ENCODE results near the gene SIVA1.

Gene SIVA1

GRCh38 chr14:104802394-104803184 is 49.6 kb downstream of the SIVA1 start:
- Histone ChIP-seq H3K36me3 (ENCODE audit: insufficient read depth, low read length) (no peaks in the 10 kb centered on the region; the same call in 1 of the 2 replicates), H3K27ac (ENCODE audit: low read length) (no peak overlapping the region), H3K4me3 (ENCODE audit: low read depth in 1 of 2, low read length in 2 of 2) (peak overlapping the region in 1 of 2 experiments; percentile 7; a peak in 1 of 4 replicates), H4K20me1 (ENCODE audit: insufficient read depth, low read length) (peaks cover 24% of the 10 kb centered on the region), H3K9me3 (ENCODE audit: insufficient read depth, low read length, severe bottlenecking) (no peaks in the 10 kb centered on the region), H3K79me2 (ENCODE audit: insufficient read depth, low read length) (peaks cover 6% of the 10 kb centered on the region; the same call in 1 of the 2 replicates), H3K9ac (ENCODE audit: low read depth, low read length) (peak overlapping the region; percentile 65; the same call in 1 of the 2 replicates), H3K27me3 (ENCODE audit: insufficient read depth, low read length, poor library complexity) (no peaks in the 10 kb centered on the region), H2AFZ (ENCODE audit: low read depth, low read length) (no peak overlapping the region), H3K4me2 (ENCODE audit: insufficient read depth, low read length) (peak overlapping the region; percentile 99), H3K4me1 (ENCODE audit: insufficient read depth, low read length) (peaks cover 25% of the 10 kb centered on the region)
- DNase-seq (no peak), ATAC-seq (ENCODE audit: insufficient read depth, low read depth) (no peak)
- TF ChIP-seq CTCF (IDR thresholded peaks at IDR 0.05; ENCODE audit: borderline replicate concordance, extremely low read depth, low read length, poor library complexity, severe bottlenecking) (no peak), EZH2 (IDR thresholded peaks at IDR 0.05; ENCODE audit: borderline replicate concordance, low read depth, low read length, severe bottlenecking) (no peak)

GRCh38 chr14:104803280-104803911 is 50.4 kb downstream of the SIVA1 start:
- Histone ChIP-seq H3K4me3 (ENCODE audit: low read depth in 1 of 2, low read length in 2 of 2) (no peak overlapping the region), H3K9me3 (ENCODE audit: insufficient read depth, low read length, severe bottlenecking) (no peaks in the 10 kb centered on the region), H4K20me1 (ENCODE audit: insufficient read depth, low read length) (peaks cover 24% of the 10 kb centered on the region), H3K9ac (ENCODE audit: low read depth, low read length) (no peak overlapping the region), H3K36me3 (ENCODE audit: insufficient read depth, low read length) (no peaks in the 10 kb centered on the region; the same call in 1 of the 2 replicates), H3K27me3 (ENCODE audit: insufficient read depth, low read length, poor library complexity) (no peaks in the 10 kb centered on the region), H2AFZ (ENCODE audit: low read depth, low read length) (no peak overlapping the region), H3K4me1 (ENCODE audit: insufficient read depth, low read length) (peaks cover 25% of the 10 kb centered on the region), H3K27ac (ENCODE audit: low read length) (no peak overlapping the region), H3K79me2 (ENCODE audit: insufficient read depth, low read length) (peaks cover 6% of the 10 kb centered on the region; the same call in 1 of the 2 replicates), H3K4me2 (ENCODE audit: insufficient read depth, low read length) (no peak overlapping the region)
- TF ChIP-seq CTCF (IDR thresholded peaks at IDR 0.05; ENCODE audit: borderline replicate concordance, extremely low read depth, low read length, poor library complexity, severe bottlenecking) (no peak), EZH2 (IDR thresholded peaks at IDR 0.05; ENCODE audit: borderline replicate concordance, low read depth, low read length, severe bottlenecking) (no peak)
- DNase-seq (no peak), ATAC-seq (ENCODE audit: insufficient read depth, low read depth) (no peak)

DNA sequence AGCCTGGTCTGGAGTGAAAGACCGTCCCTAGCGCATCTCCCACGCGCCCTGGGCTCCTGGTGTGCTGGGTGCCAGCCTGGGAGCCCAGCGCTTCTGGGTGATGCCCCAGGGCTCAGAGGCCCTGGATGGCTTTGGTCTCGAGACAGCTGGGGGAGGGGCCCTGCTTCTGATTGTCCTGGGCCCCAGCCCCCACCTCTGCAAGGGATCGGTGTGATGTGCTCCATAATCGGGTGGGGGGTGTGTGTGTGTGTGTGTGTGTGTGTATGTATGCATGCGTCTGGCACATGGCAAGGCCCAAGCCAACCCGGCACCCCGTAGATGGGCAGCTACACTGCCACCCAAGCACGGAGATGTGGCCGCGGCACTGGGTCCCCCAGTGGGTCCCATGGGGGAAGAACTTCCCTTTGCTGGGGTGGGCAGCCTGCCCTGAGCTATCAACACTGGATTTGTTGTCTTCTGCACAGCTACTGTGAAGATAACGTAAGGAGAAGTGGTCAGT is 51.0 kb downstream of the SIVA1 start:
- no peak overlapping the region for H2AFZ ChIP-seq (ENCODE audit: low read depth, low read length)
- H3K79me2 ChIP-seq (ENCODE audit: insufficient read depth, low read length), result peaks cover 6% of the 10 kb centered on the region; the same call in 1 of the 2 replicates
- H3K36me3 ChIP-seq (ENCODE audit: insufficient read depth, low read length), result no peaks in the 10 kb centered on the region; the same call in 1 of the 2 replicates
- DNase-seq, result no peak
- H3K9ac ChIP-seq (ENCODE audit: low read depth, low read length), result no peak overlapping the region
- peaks cover 24% of the 10 kb centered on the region for H4K20me1 ChIP-seq (ENCODE audit: insufficient read depth, low read length)
- no peak overlapping the region for H3K27ac ChIP-seq (ENCODE audit: low read length)
- no peak for TF ChIP-seq CTCF (IDR thresholded peaks at IDR 0.05; ENCODE audit: borderline replicate concordance, extremely low read depth, low read length, poor library complexity, severe bottlenecking)
- TF ChIP-seq EZH2 (IDR thresholded peaks at IDR 0.05; ENCODE audit: borderline replicate concordance, low read depth, low read length, severe bottlenecking), result no peak
- no peak for ATAC-seq (ENCODE audit: insufficient read depth, low read depth)
- H3K4me3 ChIP-seq (ENCODE audit: low read depth in 1 of 2, low read length in 2 of 2), result no peak overlapping the region
- H3K4me1 ChIP-seq (ENCODE audit: insufficient read depth, low read length), result peaks cover 25% of the 10 kb centered on the region
- no peaks in the 10 kb centered on the region for H3K9me3 ChIP-seq (ENCODE audit: insufficient read depth, low read length, severe bottlenecking)
- no peak overlapping the region for H3K4me2 ChIP-seq (ENCODE audit: insufficient read depth, low read length)
- no peaks in the 10 kb centered on the region for H3K27me3 ChIP-seq (ENCODE audit: insufficient read depth, low read length, poor library complexity)

Data from DND-41 (cell line).